ENCODE results near the gene COBL.

The COBL gene

DNA sequence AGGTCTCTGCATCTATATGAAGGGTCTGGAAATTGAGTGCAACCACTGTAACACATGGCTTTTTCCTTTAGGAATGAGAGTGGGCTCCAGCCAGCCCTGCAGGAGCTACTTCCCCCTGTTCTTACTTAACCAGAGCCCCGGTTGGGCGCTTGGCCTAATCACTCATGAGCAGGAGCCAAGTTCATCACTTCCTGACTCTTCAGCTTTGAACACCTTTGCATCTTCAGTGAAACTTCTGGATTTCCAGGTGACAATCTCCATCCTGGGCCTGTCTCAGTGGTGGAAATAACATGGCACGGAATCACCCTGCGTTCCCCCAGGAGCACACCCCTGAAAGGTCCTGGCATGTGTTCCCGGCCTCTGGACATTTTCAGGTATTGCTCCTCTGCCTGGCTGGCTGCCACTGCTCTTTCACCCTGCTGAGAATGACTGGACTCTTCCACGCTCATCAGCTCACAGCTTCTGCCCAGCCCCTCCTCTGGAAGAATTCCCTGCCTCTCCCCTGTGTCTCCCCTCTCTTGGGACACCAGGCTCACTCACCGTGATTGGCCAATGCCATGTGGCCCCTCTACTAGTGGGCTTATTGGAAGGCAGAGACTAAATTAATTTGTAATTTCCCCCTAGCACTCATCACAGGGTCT is 304.8 kb downstream of the COBL start:
- TF ChIP-seq FOXM1 (IDR thresholded peaks at IDR 0.05; ENCODE audit: borderline replicate concordance, low read depth) (no peak), RAD21 (IDR thresholded peaks at IDR 0.05; ENCODE audit: low read depth) (no peak)
- TF ChIP-seq, protein P1, sequence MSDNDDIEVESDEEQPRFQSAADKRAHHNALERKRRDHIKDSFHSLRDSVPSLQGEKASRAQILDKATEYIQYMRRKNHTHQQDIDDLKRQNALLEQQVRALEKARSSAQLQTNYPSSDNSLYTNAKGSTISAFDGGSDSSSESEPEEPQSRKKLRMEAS (IDR thresholded peaks at IDR 0.05), result no peak

DNA sequence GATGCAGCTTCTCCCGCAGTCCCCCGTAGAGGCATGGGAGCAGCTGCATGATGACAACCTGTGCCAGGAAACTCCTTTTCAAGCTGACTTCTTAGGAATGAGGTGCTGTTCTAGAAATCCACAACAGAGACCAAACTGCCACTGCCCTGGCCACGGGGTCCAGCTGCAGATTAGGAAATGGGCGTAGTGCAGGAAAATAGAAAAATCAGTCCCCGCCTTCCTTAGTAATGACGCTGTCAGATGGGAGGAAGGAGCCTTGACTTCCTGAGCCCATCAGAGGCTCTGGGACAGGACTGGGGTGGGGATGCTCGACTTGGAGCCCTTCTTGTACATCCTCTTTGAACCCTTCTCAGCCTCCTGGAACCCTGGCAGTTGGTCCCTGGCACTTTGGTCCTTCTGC is 306.1 kb downstream of the COBL start:
- TF ChIP-seq TAF1 (IDR thresholded peaks at IDR 0.05; ENCODE audit: low read depth), result no peak
- no peak for TF ChIP-seq NFIC (IDR thresholded peaks at IDR 0.05)
- TF ChIP-seq YY1 (IDR thresholded peaks at IDR 0.05; ENCODE audit: low read depth), result no peak
- no peak for TF ChIP-seq TEAD4 (IDR thresholded peaks at IDR 0.05)
- no peak for TF ChIP-seq CEBPB (IDR thresholded peaks at IDR 0.05)
- no peak for TF ChIP-seq EGR1 (IDR thresholded peaks at IDR 0.05)
- TF ChIP-seq CREB1 (IDR thresholded peaks at IDR 0.05; ENCODE audit: low read depth), result no peak
- TF ChIP-seq EP300 (IDR thresholded peaks at IDR 0.05; ENCODE audit: borderline replicate concordance), result no peak
- TF ChIP-seq, protein P1 (IDR thresholded peaks at IDR 0.05), result no peak
- no peak for TF ChIP-seq TCF12 (IDR thresholded peaks at IDR 0.05; ENCODE audit: low read depth)
- no peak for TF ChIP-seq FOXM1 (IDR thresholded peaks at IDR 0.05; ENCODE audit: borderline replicate concordance, low read depth)
- TF ChIP-seq, protein P2, sequence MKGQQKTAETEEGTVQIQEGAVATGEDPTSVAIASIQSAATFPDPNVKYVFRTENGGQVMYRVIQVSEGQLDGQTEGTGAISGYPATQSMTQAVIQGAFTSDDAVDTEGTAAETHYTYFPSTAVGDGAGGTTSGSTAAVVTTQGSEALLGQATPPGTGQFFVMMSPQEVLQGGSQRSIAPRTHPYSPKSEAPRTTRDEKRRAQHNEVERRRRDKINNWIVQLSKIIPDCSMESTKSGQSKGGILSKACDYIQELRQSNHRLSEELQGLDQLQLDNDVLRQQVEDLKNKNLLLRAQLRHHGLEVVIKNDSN (IDR thresholded peaks at IDR 0.05), result no peak

DNA sequence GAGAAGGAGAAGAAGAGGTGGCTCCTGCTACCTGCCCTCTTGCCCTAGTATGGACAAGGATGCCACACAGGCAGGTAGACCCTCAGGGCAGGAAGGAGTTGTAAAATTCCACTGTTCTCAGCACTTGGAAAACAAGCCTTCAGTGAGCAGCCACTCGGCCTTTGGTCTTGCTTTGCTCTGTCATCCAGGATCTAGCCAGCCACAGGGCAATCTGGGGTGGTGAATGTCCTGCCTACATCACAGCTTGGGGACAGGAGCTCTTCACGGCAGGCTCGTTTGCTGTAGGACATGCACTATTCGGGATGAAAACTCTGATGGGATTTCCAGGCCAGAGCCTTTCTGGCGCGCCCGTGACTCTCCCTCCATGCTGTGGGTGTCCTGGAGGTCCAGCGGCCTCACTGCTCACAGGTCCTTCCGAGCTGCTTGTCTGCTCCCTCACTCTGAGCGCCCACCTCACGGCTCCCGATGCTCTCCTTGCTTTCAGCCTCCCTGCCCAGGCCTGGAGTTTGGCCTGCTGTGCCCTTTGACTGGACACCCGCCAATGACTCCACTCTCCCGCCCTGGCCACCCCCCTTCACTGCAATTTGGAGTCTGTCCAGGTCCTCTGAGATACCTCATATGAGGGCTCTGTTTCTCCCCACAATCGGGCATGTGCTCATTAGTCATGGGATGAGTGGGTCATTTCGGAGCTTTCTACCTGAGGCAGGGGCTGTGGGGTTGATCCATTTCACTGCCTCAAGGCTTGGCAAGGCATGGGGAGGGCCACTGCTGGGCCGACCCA is 306.7 kb downstream of the COBL start:
- TF ChIP-seq TCF12 (IDR thresholded peaks at IDR 0.05; ENCODE audit: low read depth) (no peak), NFIC (IDR thresholded peaks at IDR 0.05) (peak; percentile 40), FOXM1 (IDR thresholded peaks at IDR 0.05; ENCODE audit: borderline replicate concordance, low read depth) (no peak)

DNA sequence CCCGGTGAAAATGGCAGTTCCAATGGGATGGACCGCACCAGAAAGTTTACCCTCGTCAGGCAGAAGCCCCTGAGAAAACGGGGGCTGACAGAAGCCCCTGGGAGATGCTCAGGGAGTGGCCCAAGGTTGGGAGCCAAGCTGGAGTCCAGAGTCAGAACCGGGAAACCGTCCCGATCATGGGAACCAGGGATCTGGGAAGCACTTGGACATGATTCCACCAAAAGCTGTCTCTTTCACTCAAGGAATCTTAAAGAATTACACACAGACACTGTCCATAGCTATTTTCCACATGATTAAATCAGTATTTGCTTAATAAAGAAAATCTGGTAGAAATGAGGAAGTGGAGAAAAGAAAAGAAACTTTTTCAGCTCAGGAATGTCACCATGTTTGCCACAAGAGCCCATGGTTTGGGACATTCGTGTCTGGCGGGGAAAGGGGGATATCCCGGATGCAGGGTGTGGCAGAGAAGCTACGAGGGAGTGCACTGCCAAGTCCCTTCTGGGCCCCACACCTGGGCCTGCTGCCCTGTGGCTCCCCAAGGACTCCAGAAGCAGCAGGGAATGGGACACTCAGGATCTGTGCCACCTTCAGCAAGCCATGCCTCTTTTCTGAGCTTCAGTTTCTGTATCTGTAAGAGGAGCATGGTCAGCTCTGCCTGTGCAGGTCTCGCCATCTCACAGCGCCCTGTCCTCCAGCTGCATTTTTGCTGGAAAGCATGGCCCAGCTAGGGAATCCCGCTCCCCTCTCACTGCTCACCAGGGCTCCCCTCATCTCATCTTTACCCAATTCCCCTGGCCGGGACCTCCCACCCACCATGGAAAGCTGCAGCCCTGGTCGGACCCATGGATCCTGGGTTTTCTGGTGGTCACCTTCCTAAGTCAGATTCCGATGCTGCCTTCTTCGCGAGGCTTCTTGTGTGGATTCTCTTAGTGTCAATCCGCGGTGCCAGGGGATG is 308.8 kb downstream of the COBL start:
- no peak for TF ChIP-seq CEBPB (IDR thresholded peaks at IDR 0.05)
- TF ChIP-seq FOXM1 (IDR thresholded peaks at IDR 0.05; ENCODE audit: borderline replicate concordance, low read depth), result no peak
- TF ChIP-seq EP300 (IDR thresholded peaks at IDR 0.05; ENCODE audit: borderline replicate concordance), result no peak
- TF ChIP-seq RAD21 (IDR thresholded peaks at IDR 0.05; ENCODE audit: low read depth), result no peak
- TF ChIP-seq TAF1 (IDR thresholded peaks at IDR 0.05; ENCODE audit: low read depth), result no peak
- TF ChIP-seq EGR1 (IDR thresholded peaks at IDR 0.05), result no peak
- TF ChIP-seq, protein P1 (IDR thresholded peaks at IDR 0.05), result no peak
- TF ChIP-seq NFIC (IDR thresholded peaks at IDR 0.05), result no peak
- no peak for TF ChIP-seq CREB1 (IDR thresholded peaks at IDR 0.05; ENCODE audit: low read depth)
- TF ChIP-seq TEAD4 (IDR thresholded peaks at IDR 0.05), result no peak
- TF ChIP-seq YY1 (IDR thresholded peaks at IDR 0.05; ENCODE audit: low read depth), result no peak
- no peak for TF ChIP-seq TCF12 (IDR thresholded peaks at IDR 0.05; ENCODE audit: low read depth)
- TF ChIP-seq, protein P2 (IDR thresholded peaks at IDR 0.05), result no peak
- TF ChIP-seq, protein P3, sequence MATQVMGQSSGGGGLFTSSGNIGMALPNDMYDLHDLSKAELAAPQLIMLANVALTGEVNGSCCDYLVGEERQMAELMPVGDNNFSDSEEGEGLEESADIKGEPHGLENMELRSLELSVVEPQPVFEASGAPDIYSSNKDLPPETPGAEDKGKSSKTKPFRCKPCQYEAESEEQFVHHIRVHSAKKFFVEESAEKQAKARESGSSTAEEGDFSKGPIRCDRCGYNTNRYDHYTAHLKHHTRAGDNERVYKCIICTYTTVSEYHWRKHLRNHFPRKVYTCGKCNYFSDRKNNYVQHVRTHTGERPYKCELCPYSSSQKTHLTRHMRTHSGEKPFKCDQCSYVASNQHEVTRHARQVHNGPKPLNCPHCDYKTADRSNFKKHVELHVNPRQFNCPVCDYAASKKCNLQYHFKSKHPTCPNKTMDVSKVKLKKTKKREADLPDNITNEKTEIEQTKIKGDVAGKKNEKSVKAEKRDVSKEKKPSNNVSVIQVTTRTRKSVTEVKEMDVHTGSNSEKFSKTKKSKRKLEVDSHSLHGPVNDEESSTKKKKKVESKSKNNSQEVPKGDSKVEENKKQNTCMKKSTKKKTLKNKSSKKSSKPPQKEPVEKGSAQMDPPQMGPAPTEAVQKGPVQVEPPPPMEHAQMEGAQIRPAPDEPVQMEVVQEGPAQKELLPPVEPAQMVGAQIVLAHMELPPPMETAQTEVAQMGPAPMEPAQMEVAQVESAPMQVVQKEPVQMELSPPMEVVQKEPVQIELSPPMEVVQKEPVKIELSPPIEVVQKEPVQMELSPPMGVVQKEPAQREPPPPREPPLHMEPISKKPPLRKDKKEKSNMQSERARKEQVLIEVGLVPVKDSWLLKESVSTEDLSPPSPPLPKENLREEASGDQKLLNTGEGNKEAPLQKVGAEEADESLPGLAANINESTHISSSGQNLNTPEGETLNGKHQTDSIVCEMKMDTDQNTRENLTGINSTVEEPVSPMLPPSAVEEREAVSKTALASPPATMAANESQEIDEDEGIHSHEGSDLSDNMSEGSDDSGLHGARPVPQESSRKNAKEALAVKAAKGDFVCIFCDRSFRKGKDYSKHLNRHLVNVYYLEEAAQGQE (IDR thresholded peaks at IDR 0.05; ENCODE audit: low read depth), result no peak
- no peak for TF ChIP-seq ZBTB7A (IDR thresholded peaks at IDR 0.05; ENCODE audit: low read depth)

DNA sequence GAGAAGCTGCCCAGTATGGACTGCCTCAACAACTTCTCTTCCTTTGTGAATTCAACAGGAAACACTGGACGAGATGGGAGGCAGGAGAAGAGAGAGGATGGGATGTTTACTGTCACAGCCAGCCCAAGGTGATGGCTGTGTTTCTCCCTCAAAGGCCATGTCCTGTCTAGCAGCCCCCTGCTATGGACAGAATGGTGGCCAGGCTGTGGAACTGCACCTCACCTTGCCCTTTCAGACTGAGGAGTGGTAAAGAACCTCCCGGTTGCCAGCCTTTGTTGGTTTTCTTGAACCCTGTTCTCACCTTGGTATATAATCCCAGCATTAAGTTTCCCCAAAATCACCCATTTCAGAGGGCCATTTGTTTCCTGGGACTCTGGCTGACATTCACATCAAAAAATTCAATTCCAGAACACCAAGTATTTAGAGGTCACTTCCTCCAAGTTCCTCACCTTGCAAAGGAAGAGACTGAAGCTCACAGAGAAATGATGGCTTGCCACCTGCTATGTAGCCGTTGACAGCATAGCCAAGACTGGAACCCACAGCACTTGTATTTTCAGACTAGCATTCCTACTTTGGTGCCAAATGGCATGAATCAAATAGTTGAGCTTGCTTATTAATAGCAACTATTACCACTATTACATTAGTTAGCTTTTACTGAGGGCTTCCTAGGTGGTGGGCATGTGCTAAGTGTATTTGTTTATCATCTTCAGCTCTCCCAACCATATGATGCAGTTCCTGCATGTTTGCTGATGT is 309.9 kb downstream of the COBL start:
- TF ChIP-seq NFIC (IDR thresholded peaks at IDR 0.05) (no peak), TAF1 (IDR thresholded peaks at IDR 0.05; ENCODE audit: low read depth) (no peak), YY1 (IDR thresholded peaks at IDR 0.05; ENCODE audit: low read depth) (no peak), FOXM1 (IDR thresholded peaks at IDR 0.05; ENCODE audit: borderline replicate concordance, low read depth) (no peak), CREB1 (IDR thresholded peaks at IDR 0.05; ENCODE audit: low read depth) (no peak), RAD21 (IDR thresholded peaks at IDR 0.05; ENCODE audit: low read depth) (no peak), TEAD4 (IDR thresholded peaks at IDR 0.05) (no peak), ZBTB7A (IDR thresholded peaks at IDR 0.05; ENCODE audit: low read depth) (no peak), TCF12 (IDR thresholded peaks at IDR 0.05; ENCODE audit: low read depth) (no peak), EP300 (IDR thresholded peaks at IDR 0.05; ENCODE audit: borderline replicate concordance) (no peak), EGR1 (IDR thresholded peaks at IDR 0.05) (no peak), CEBPB (IDR thresholded peaks at IDR 0.05) (no peak)
- TF ChIP-seq, protein P1 (IDR thresholded peaks at IDR 0.05), result no peak
- TF ChIP-seq, protein P2 (IDR thresholded peaks at IDR 0.05), result no peak
- TF ChIP-seq, protein P3 (IDR thresholded peaks at IDR 0.05; ENCODE audit: low read depth), result no peak
